ENCODE data around the gene TSHR. TPM values are rescaled to one million over a fixed set of nuclear protein-coding genes. Genes with fewer than 3 reads are reported as not detected.

The TSHR gene
- total and polyA plus RNA-seq, 7 donors, result 0.47 to 0.60 TPM; not detected in 5

GRCh38 chr14:80987235-80988032, 32.0 kb downstream of the TSHR start:
- peak; percentile 70 for DNase-seq
- H3K9me3 ChIP-seq, result no peaks in the 10 kb centered on the region
- H3K36me3 ChIP-seq, result no peaks in the 10 kb centered on the region
- no peak overlapping the region for H3K4me3 ChIP-seq
- H3K27ac ChIP-seq, result no peak overlapping the region
- TF ChIP-seq, protein P1, sequence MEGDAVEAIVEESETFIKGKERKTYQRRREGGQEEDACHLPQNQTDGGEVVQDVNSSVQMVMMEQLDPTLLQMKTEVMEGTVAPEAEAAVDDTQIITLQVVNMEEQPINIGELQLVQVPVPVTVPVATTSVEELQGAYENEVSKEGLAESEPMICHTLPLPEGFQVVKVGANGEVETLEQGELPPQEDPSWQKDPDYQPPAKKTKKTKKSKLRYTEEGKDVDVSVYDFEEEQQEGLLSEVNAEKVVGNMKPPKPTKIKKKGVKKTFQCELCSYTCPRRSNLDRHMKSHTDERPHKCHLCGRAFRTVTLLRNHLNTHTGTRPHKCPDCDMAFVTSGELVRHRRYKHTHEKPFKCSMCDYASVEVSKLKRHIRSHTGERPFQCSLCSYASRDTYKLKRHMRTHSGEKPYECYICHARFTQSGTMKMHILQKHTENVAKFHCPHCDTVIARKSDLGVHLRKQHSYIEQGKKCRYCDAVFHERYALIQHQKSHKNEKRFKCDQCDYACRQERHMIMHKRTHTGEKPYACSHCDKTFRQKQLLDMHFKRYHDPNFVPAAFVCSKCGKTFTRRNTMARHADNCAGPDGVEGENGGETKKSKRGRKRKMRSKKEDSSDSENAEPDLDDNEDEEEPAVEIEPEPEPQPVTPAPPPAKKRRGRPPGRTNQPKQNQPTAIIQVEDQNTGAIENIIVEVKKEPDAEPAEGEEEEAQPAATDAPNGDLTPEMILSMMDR (IDR thresholded peaks at IDR 0.05), result peak; percentile 73 to 91 (median 88)
- TF ChIP-seq POLR2AphosphoS5 (IDR thresholded peaks at IDR 0.05) (no peak), POLR2A (IDR thresholded peaks at IDR 0.05) (no peak)
- H3K4me1 ChIP-seq, result no peaks in the 10 kb centered on the region
- H3K27me3 ChIP-seq, result peaks cover 0 to 16% (median 0%) of the 10 kb centered on the region in 3 donors
- intact Hi-C loops (cut with DNase I), result loop anchor here (1.0 kb wide), 1 partner anchor 33 kb away; no protein-coding TSS in a partner anchor
- 20 to 39% methylated on average over 6 of the region's 6 CpGs for WGBS, 2 donors

DNA sequence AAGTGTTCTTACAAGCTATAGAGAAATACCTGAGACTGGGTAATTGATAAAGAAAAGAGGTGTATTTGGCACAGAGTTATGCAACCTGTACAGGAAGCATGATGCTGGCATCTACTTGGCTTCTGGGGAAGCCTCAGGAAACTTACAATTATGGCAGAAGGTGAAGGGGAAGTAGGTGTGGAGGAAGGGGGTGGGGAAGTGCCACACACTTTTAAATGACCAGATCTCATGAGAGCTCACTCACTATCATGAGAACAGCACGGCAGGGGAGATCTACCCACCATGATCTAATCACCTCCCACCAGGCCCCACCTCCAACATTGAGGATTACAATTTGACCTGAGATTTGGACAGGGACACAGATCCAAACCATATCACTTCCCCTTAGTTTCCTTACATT, 32.8 kb downstream of the TSHR start:
- no peaks in the 10 kb centered on the region for H3K36me3 ChIP-seq
- no peak for DNase-seq
- H3K4me1 ChIP-seq, result no peaks in the 10 kb centered on the region
- TF ChIP-seq EP300 (IDR thresholded peaks at IDR 0.05), result no peak
- TF ChIP-seq, protein P1 (IDR thresholded peaks at IDR 0.05), result no peak
- TF ChIP-seq POLR2A (IDR thresholded peaks at IDR 0.05), result no peak
- TF ChIP-seq POLR2AphosphoS5 (IDR thresholded peaks at IDR 0.05), result no peak
- no peak overlapping the region for H3K27ac ChIP-seq
- H3K27me3 ChIP-seq, result peaks cover 0 to 16% (median 0%) of the 10 kb centered on the region in 3 donors
- 53 to 76% methylated on average over 1 of the region's 1 CpG for WGBS, 2 donors
- H3K4me3 ChIP-seq, result no peak overlapping the region
- intact Hi-C loops (cut with DNase I), result no loop called here
- no peaks in the 10 kb centered on the region for H3K9me3 ChIP-seq

- no peaks in the 10 kb centered on the region for H3K4me1 ChIP-seq
- no peak overlapping the region for H3K4me3 ChIP-seq
- peaks cover 0 to 16% (median 0%) of the 10 kb centered on the region in 3 donors for H3K27me3 ChIP-seq
- no peaks in the 10 kb centered on the region for H3K9me3 ChIP-seq
- TF ChIP-seq, protein P1 (IDR thresholded peaks at IDR 0.05), result no peak
- TF ChIP-seq EP300 (IDR thresholded peaks at IDR 0.05), result no peak
- TF ChIP-seq POLR2AphosphoS5 (IDR thresholded peaks at IDR 0.05), result no peak
- TF ChIP-seq POLR2A (IDR thresholded peaks at IDR 0.05), result no peak
- H3K36me3 ChIP-seq, result no peaks in the 10 kb centered on the region
- no peak overlapping the region for H3K27ac ChIP-seq
- 70 to 73% methylated on average over 6 of the region's 6 CpGs for WGBS, 2 donors
- intact Hi-C loops (cut with DNase I), result no loop called here
- DNase-seq, result no peak
Measured at GRCh38 chr14:80988735-80989429, 33.5 kb downstream of the TSHR start.

DNA sequence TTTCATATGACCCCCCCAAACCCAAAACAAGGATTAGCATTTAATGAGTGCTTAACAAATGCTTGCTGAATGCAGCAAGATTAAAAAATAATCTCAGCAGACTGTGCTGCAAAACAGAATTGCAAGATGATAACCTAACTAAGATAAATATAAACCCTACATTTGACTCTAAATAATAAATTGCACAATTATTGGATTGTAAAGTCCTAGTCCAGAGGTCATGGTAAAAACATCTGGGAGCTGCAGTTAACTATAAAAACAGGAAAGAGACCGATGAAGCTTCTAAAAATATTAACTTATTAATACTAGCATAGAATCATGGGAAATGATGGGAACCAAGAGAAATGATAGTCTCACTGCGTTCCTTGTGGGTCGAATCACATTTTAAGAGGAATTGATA, 37.2 kb downstream of the TSHR start:
- H3K27me3 ChIP-seq, result peaks cover 0 to 16% (median 0%) of the 10 kb centered on the region in 3 donors
- H3K36me3 ChIP-seq, result no peaks in the 10 kb centered on the region
- H3K4me1 ChIP-seq, result no peaks in the 10 kb centered on the region
- 64 to 81% methylated on average over 3 of the region's 3 CpGs for WGBS, 2 donors
- DNase-seq, result no peak
- intact Hi-C loops (cut with DNase I), result loop anchor here (10.0 kb wide), 1 partner anchor 222 kb away; no protein-coding TSS in a partner anchor
- TF ChIP-seq POLR2A (IDR thresholded peaks at IDR 0.05), result no peak
- TF ChIP-seq POLR2AphosphoS5 (IDR thresholded peaks at IDR 0.05), result no peak
- no peak for TF ChIP-seq EP300 (IDR thresholded peaks at IDR 0.05)
- TF ChIP-seq, protein P1 (IDR thresholded peaks at IDR 0.05), result no peak
- no peak overlapping the region for H3K27ac ChIP-seq
- no peaks in the 10 kb centered on the region for H3K9me3 ChIP-seq
- H3K4me3 ChIP-seq, result no peak overlapping the region

All from sigmoid colon (tissue), 7 donors.